HepG2 (cell line): ENCODE data around the gene NT5C3B. TPM values are rescaled to one million over a fixed set of nuclear protein-coding genes. Genes with fewer than 3 reads are reported as not detected.
A peak's percentile ranks its signal among the peaks of the same experiment; 100 is the strongest.

Experiments
- ETS1 ChIP-seq: sonication (generic); formaldehyde crosslinking; IDR thresholded peaks from 2 replicates; pipeline ENCODE4 v1.4.0; 2020; ENCODE audit warnings: missing genetic modification reagents
- GPBP1L1 ChIP-seq: sonication (generic); formaldehyde crosslinking; IDR thresholded peaks from 2 replicates; pipeline ENCODE4 v1.5.0; 2020; ENCODE audit warnings: mild to moderate bottlenecking, missing genetic modification reagents
- HOMEZ ChIP-seq: IDR thresholded peaks from 2 replicates; pipeline ENCODE4 v1.6.1; 2016; ENCODE audit warnings: low read depth
- IRF9 ChIP-seq: sonication (generic); formaldehyde crosslinking; IDR thresholded peaks from 2 replicates; pipeline ENCODE4 v1.8.0; 2022; ENCODE audit warnings: missing genetic modification reagents, mild to moderate bottlenecking, borderline replicate concordance
- MAZ ChIP-seq, 2 experiments: sonication (generic) in 1 of 2; formaldehyde crosslinking in 1 of 2; IDR thresholded peaks; 2 replicates each; pipeline versions ENCODE4 v1.5.0 to v1.6.1; 2012 to 2020; ENCODE audit warnings: low read depth in 2 of 2, mild to moderate bottlenecking in 2 of 2, borderline replicate concordance in 1 of 2, improper control_type of control experiment in 1 of 2, low read length in 1 of 2, missing genetic modification reagents in 1 of 2, moderate library complexity in 1 of 2
- NFYB ChIP-seq: sonication (generic); formaldehyde crosslinking; IDR thresholded peaks from 2 replicates; pipeline ENCODE4 v1.4.0; 2020; ENCODE audit warnings: missing genetic modification reagents
- NRL ChIP-seq: sonication (generic); formaldehyde crosslinking; IDR thresholded peaks from 2 replicates; pipeline ENCODE4 v1.5.0; 2020; ENCODE audit warnings: missing genetic modification reagents, mild to moderate bottlenecking, moderate library complexity, borderline replicate concordance
- PAX8 ChIP-seq: sonication (generic); formaldehyde crosslinking; IDR thresholded peaks from 2 replicates; pipeline ENCODE4 v1.8.0; 2022; ENCODE audit warnings: mild to moderate bottlenecking, missing genetic modification reagents, borderline replicate concordance
- PRDM15 ChIP-seq: sonication (generic); formaldehyde crosslinking; IDR thresholded peaks from 2 replicates; pipeline ENCODE4 v1.4.0; 2020; ENCODE audit warnings: missing genetic modification reagents
- TFDP1 ChIP-seq: IDR thresholded peaks from 2 replicates; pipeline ENCODE4 v1.6.1; 2016; ENCODE audit warnings: missing compliant biosample characterization, missing genetic modification reagents, borderline replicate concordance
- ZNF317 ChIP-seq: sonication (generic); formaldehyde crosslinking; IDR thresholded peaks from 2 replicates; pipeline ENCODE4 v1.5.0; 2020; ENCODE audit warnings: mild to moderate bottlenecking, missing genetic modification reagents
- ZNF704 ChIP-seq: sonication (generic); formaldehyde crosslinking; IDR thresholded peaks from 2 replicates; pipeline ENCODE4 v1.8.1; 2023; ENCODE audit warnings: mild to moderate bottlenecking, inconsistent platforms, moderate library complexity, missing genetic modification reagents, borderline replicate concordance
- polyA plus RNA-seq, 8 experiments: library from polyadenylated mRNA; depleted of rRNA in 3 of 8; stranded (reverse) in 7 of 8; unstranded in 1 of 8; fragments of >200 nt; fragmentation: Illumina TruSeq in 4 of 8; extraction: Trizol in 4 of 8; gene quantifications; 2 replicates each; pipeline versions ENCODE4 v1.2.1 to v1.2.3, GENCODE V29; 2011 to 2016; ENCODE audit warnings: low read depth in 4 of 8, missing spikeins in 1 of 8, mixed read lengths in 1 of 8; ENCODE audit not compliant: insufficient read depth in 1 of 8
- total RNA-seq, 5 experiments: library from RNA; depleted of rRNA; stranded (reverse); fragments of >200 nt; fragmentation: Illumina TruSeq; extraction: Trizol; gene quantifications; 2 replicates each; pipeline ENCODE4 v1.2.3, GENCODE V29; 2016; ENCODE audit warnings: low read depth in 1 of 5
- TF ChIP-seq, protein P1 (sequence below): sonication (generic); formaldehyde crosslinking; IDR thresholded peaks from 2 replicates; pipeline ENCODE4 v1.5.0; 2020; ENCODE audit warnings: missing genetic modification reagents

The NT5C3B gene
- total and polyA plus RNA-seq, 2 of the 13 experiments (the other 11 are each of a cell fraction or from before 2014, with no cell fraction given): 104 to 126 TPM

- TF ChIP-seq ZNF704 (CRISPR knock-in tag) (peak; percentile 50; the same call in 1 of the 2 replicates), PAX8 (CRISPR knock-in tag) (no peak), MAZ (IDR thresholded peaks at IDR 0.05; ENCODE audit: borderline replicate concordance, low read depth, low read length) (peak; percentile 27; the same call in 1 of the 2 replicates), MAZ (CRISPR knock-in tag; IDR thresholded peaks at IDR 0.05; ENCODE audit: low read depth) (peak; percentile 86; the same call in 1 of the 2 replicates), ETS1 (0 out of 2 replicates have a peak, but pooled peaks have one; percentile 79), GPBP1L1 (CRISPR knock-in tag) (no peak), IRF9 (CRISPR knock-in tag) (no peak), HOMEZ (peak; percentile 23; the same call in 1 of the 2 replicates), TFDP1 (CRISPR knock-in tag) (peak; percentile 15; the same call in 1 of the 2 replicates), NRL (no peak), NFYB (peak; percentile 98), ZNF317 (CRISPR knock-in tag) (peak; percentile 5; the same call in 1 of the 2 replicates), PRDM15 (CRISPR knock-in tag) (no peak)
- TF ChIP-seq, protein P1, sequence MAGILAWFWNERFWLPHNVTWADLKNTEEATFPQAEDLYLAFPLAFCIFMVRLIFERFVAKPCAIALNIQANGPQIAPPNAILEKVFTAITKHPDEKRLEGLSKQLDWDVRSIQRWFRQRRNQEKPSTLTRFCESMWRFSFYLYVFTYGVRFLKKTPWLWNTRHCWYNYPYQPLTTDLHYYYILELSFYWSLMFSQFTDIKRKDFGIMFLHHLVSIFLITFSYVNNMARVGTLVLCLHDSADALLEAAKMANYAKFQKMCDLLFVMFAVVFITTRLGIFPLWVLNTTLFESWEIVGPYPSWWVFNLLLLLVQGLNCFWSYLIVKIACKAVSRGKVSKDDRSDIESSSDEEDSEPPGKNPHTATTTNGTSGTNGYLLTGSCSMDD (CRISPR knock-in tag): no peak
Observed at GRCh38 chr17:41786227-41787020, 49.6 kb downstream of the NT5C3B start, which contains the start of gene JUP (continued).
